Brain microvascular endothelial cell (primary cell): Measurements from ENCODE around the gene GIMAP8.

ENCODE experiments used
- DNase-seq: peaks from one replicate; pipeline ENCODE4 v3.0.0-alpha.2; 2020
- H3K27ac ChIP-seq: fragments of 250-450 bp; sonication (Bioruptor Pico); 2 replicates; pipeline ENCODE4 v1.5.1; 2020; ENCODE audit warnings: mild to moderate bottlenecking, moderate library complexity
- H3K27me3 ChIP-seq: fragments of 250-450 bp; sonication (Bioruptor Pico); replicated peaks from 2 replicates; pipeline ENCODE4 v1.5.1; 2020; ENCODE audit warnings: mild to moderate bottlenecking
- H3K36me3 ChIP-seq: fragments of 250-450 bp; sonication (Bioruptor Pico); replicated peaks from 2 replicates; pipeline ENCODE4 v1.5.1; 2020; ENCODE audit warnings: mild to moderate bottlenecking
- H3K4me3 ChIP-seq: 2 replicates; pipeline ENCODE4 v1.5.1; 2011; ENCODE audit warnings: low read depth, mild to moderate bottlenecking, control low read depth, low read length, moderate library complexity
- CTCF ChIP-seq: IDR thresholded peaks from 2 replicates; pipeline ENCODE4 v1.5.1; 2011; ENCODE audit warnings: low read depth, mild to moderate bottlenecking, moderate library complexity, low read length, control low read depth, inconsistent platforms; ENCODE audit errors: missing control alignments
- in situ Hi-C: cut with HindIII; loops from 2 replicates; pipeline ENCODE4 v1.10.0; 2017; ENCODE audit warnings: low sequenced_read_pairs, low pct_ligation_motif_present

GIMAP8 gene

DNA sequence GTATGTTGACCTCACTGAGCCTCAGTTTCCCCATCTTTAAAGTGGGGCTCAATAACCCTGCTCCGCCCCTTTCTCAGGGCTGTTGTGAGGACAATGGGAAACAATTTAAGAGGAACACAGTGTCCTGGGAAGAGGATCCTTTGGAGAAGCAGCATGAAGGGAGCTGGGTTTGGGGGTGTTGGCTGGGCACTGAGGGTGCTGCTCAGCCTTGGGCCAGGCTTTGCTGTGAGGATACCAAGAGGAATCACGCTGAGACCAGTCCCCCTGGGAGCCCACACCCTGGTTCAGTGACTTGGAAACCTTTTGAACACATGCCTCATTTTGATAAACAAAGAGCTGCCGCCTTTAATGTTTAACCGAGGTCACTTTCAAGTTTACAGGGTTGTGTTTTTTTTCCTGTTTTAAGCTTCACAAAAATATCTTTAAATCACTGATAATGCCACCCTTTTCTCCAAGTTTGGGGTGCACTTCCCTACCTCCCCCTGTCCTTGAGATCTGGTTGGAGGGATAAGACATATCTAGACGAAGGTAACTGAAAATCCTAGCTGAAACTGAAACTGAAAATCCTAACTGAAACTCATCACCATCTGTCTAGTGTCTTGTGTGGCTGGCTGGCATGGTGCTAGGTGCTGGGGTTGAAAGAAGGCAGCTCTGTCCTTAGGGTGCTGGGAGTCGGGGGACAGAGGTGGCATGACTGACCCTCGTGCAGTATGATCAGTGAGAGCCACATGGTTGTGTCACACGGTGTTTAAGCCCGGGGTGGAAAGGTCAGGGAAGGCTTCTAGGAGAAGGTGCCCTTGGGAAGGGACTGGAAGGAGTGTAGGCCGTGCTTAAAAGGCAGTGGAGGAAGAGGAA is 43.6 kb upstream of the GIMAP8 start:
- Histone ChIP-seq H3K27ac (no peak overlapping the region), H3K4me3 (no peak overlapping the region), H3K27me3 (no peaks in the 10 kb centered on the region), H3K36me3 (no peaks in the 10 kb centered on the region)
- no peak for TF ChIP-seq CTCF
- no peak for DNase-seq
- in situ Hi-C loops = no loop called here

GRCh38 chr7:150407588-150408392 is 42.6 kb upstream of the GIMAP8 start:
- DNase-seq = no peak
- H3K36me3 ChIP-seq = no peaks in the 10 kb centered on the region
- TF ChIP-seq CTCF = no peak
- no peak overlapping the region for H3K4me3 ChIP-seq
- in situ Hi-C loops = no loop called here
- no peak overlapping the region for H3K27ac ChIP-seq
- no peaks in the 10 kb centered on the region for H3K27me3 ChIP-seq

GRCh38 chr7:150408393-150409299 is 41.8 kb upstream of the GIMAP8 start:
- H3K36me3 ChIP-seq = no peaks in the 10 kb centered on the region
- no peak for TF ChIP-seq CTCF
- H3K27me3 ChIP-seq = no peaks in the 10 kb centered on the region
- no peak for DNase-seq
- H3K27ac ChIP-seq = no peak overlapping the region
- in situ Hi-C loops = no loop called here
- H3K4me3 ChIP-seq = no peak overlapping the region

- TF ChIP-seq CTCF = no peak
- Histone ChIP-seq H3K27me3 (no peaks in the 10 kb centered on the region), H3K4me3 (no peak overlapping the region), H3K36me3 (no peaks in the 10 kb centered on the region), H3K27ac (no peak overlapping the region)
- in situ Hi-C loops = no loop called here
- DNase-seq = no peak
Measured at GRCh38 chr7:150409300-150410030, 41.0 kb upstream of the GIMAP8 start.

- in situ Hi-C loops = no loop called here
- Histone ChIP-seq H3K27ac (no peak overlapping the region), H3K27me3 (no peaks in the 10 kb centered on the region), H3K4me3 (no peak overlapping the region), H3K36me3 (no peaks in the 10 kb centered on the region)
- DNase-seq = no peak
- TF ChIP-seq CTCF = no peak
Measured at GRCh38 chr7:150410131-150410530, 40.3 kb upstream of the GIMAP8 start.
